H9 (cell line): ENCODE measurements around the gene CHKB. TPM values are rescaled to one million over a fixed set of nuclear protein-coding genes. Genes with fewer than 3 reads are reported as not detected.

Source experiments
- DNase-seq: peaks from one replicate; pipeline ENCODE4 v3.0.0-alpha.2; 2017
- H2AFZ ChIP-seq: one replicate; pipeline ENCODE4 v1.6.1; 2013; ENCODE audit warnings: mild to moderate bottlenecking, low read length, control low read depth, moderate library complexity
- H2AK5ac ChIP-seq: 2 replicates; pipeline ENCODE4 v1.6.1; 2013; ENCODE audit warnings: low read length, control low read depth, mixed read lengths; ENCODE audit not compliant: insufficient read length
- H2BK120ac ChIP-seq: one replicate; pipeline ENCODE4 v1.6.1; 2013; ENCODE audit warnings: low read depth, mild to moderate bottlenecking, low read length, control low read depth, inconsistent platforms; ENCODE audit not compliant: poor library complexity, severe bottlenecking
- H2BK12ac ChIP-seq: 2 replicates; pipeline ENCODE4 v1.6.1; 2013; ENCODE audit warnings: low read length, control low read depth, mixed read lengths, low read depth; ENCODE audit not compliant: insufficient read length
- H2BK15ac ChIP-seq: 2 replicates; pipeline ENCODE4 v1.6.1; 2013; ENCODE audit warnings: low read depth, low read length, control low read depth
- H2BK20ac ChIP-seq: one replicate; pipeline ENCODE4 v1.6.1; 2013; ENCODE audit warnings: low read depth, mild to moderate bottlenecking, low read length, control low read depth, inconsistent platforms; ENCODE audit not compliant: poor library complexity, severe bottlenecking
- H2BK5ac ChIP-seq: 2 replicates; pipeline ENCODE4 v1.6.1; 2013; ENCODE audit warnings: low read length, control low read depth, mixed read lengths; ENCODE audit not compliant: insufficient read length
- H3K14ac ChIP-seq: 2 replicates; pipeline ENCODE4 v1.6.1; 2013; ENCODE audit warnings: low read length, control low read depth; ENCODE audit not compliant: insufficient read depth
- H3K18ac ChIP-seq: 2 replicates; pipeline ENCODE4 v1.6.1; 2013; ENCODE audit warnings: low read depth, mild to moderate bottlenecking, mixed read lengths, low read length, control low read depth; ENCODE audit not compliant: insufficient read length
- H3K23ac ChIP-seq: 2 replicates; pipeline ENCODE4 v1.6.1; 2013; ENCODE audit warnings: low read length, control low read depth, mixed read lengths, low read depth; ENCODE audit not compliant: insufficient read length
- H3K23me2 ChIP-seq: 2 replicates; pipeline ENCODE4 v1.6.1; 2013; ENCODE audit warnings: low read depth, mild to moderate bottlenecking, mixed read lengths, low read length, control low read depth; ENCODE audit not compliant: insufficient read length, poor library complexity, severe bottlenecking
- H3K27ac ChIP-seq: 2 replicates; pipeline ENCODE4 v1.5.1; 2013; ENCODE audit warnings: low read length, control low read depth, mixed read lengths, low read depth; ENCODE audit not compliant: insufficient read length
- H3K27me3 ChIP-seq: 2 replicates; pipeline ENCODE4 v1.6.1; 2013; ENCODE audit warnings: low read length, control low read depth, inconsistent platforms; ENCODE audit not compliant: insufficient read depth
- H3K4ac ChIP-seq: 2 replicates; pipeline ENCODE4 v1.6.1; 2013; ENCODE audit warnings: low read depth, mild to moderate bottlenecking, control low read depth, inconsistent platforms, low read length, moderate library complexity
- H3K4me1 ChIP-seq: 2 replicates; pipeline ENCODE4 v1.6.1; 2013; ENCODE audit warnings: low read length, control low read depth, inconsistent platforms; ENCODE audit not compliant: insufficient read depth
- H3K4me2 ChIP-seq: 2 replicates; pipeline ENCODE4 v1.6.1; 2013; ENCODE audit warnings: low read length, control low read depth, mixed read lengths; ENCODE audit not compliant: insufficient read length, insufficient read depth
- H3K56ac ChIP-seq: 2 replicates; pipeline ENCODE4 v1.6.1; 2013; ENCODE audit warnings: low read depth, mild to moderate bottlenecking, mixed read lengths, low read length, control low read depth; ENCODE audit not compliant: insufficient read length
- H3K79me1 ChIP-seq: 2 replicates; pipeline ENCODE4 v1.6.1; 2013; ENCODE audit warnings: low read depth, mild to moderate bottlenecking, moderate library complexity, low read length, control low read depth, inconsistent platforms; ENCODE audit not compliant: insufficient read depth, poor library complexity, severe bottlenecking
- H3K79me2 ChIP-seq: 2 replicates; pipeline ENCODE4 v1.6.1; 2013; ENCODE audit warnings: low read length, control low read depth, inconsistent platforms; ENCODE audit not compliant: insufficient read depth
- H3K9ac ChIP-seq: 2 replicates; pipeline ENCODE4 v1.6.1; 2013; ENCODE audit warnings: low read length, control low read depth, mixed read lengths; ENCODE audit not compliant: insufficient read length; ENCODE audit errors: extremely low read depth
- H3K9me3 ChIP-seq: one replicate; pipeline ENCODE4 v1.6.1; 2013; ENCODE audit warnings: low read depth, low read length, inconsistent platforms; ENCODE audit not compliant: control insufficient read depth
- H3T11ph ChIP-seq: one replicate; pipeline ENCODE4 v1.6.1; 2013; ENCODE audit warnings: mild to moderate bottlenecking, low read length, control low read depth, inconsistent platforms
- H4K20me1 ChIP-seq: one replicate; pipeline ENCODE4 v1.6.1; 2013; ENCODE audit not compliant: control insufficient read depth, insufficient read length, insufficient read depth
- H4K5ac ChIP-seq: 2 replicates; pipeline ENCODE4 v1.6.1; 2013; ENCODE audit warnings: low read depth, mild to moderate bottlenecking, mixed read lengths, low read length, control low read depth; ENCODE audit not compliant: insufficient read length
- H4K8ac ChIP-seq: replicated peaks from 2 replicates; pipeline ENCODE4 v1.6.1; 2013; ENCODE audit warnings: low read length, control low read depth, mixed read lengths, low read depth; ENCODE audit not compliant: insufficient read length
- H4K91ac ChIP-seq: 2 replicates; pipeline ENCODE4 v1.6.1; 2013; ENCODE audit warnings: low read depth, mild to moderate bottlenecking, moderate library complexity, mixed read lengths, low read length, control low read depth; ENCODE audit not compliant: insufficient read length
- H3K27ac Mint-ChIP-seq, 3 experiments: 2 replicates in 2 of 3; 3 replicates in 1 of 3; pipeline ENCODE4 v1.8.0; 2020 to 2021; ENCODE audit warnings: mixed read lengths in 3 of 3, mild to moderate bottlenecking in 1 of 3, moderate library complexity in 1 of 3
- H3K27me3 Mint-ChIP-seq: 2 replicates; pipeline ENCODE4 v1.8.0; 2021; ENCODE audit warnings: low read depth, mild to moderate bottlenecking, moderate library complexity, mixed read lengths
- H3K36me3 Mint-ChIP-seq, 3 experiments: 2 replicates in 2 of 3; 3 replicates in 1 of 3; pipeline ENCODE4 v1.8.0; 2020 to 2021; ENCODE audit warnings: low read depth in 3 of 3, mixed read lengths in 3 of 3; ENCODE audit not compliant: insufficient read depth in 1 of 3
- H3K4me1 Mint-ChIP-seq, 2 experiments: 2 replicates each; pipeline ENCODE4 v1.8.0; 2020; ENCODE audit warnings: mixed read lengths in 2 of 2
- H3K4me3 Mint-ChIP-seq, 2 experiments: 2 replicates in 1 of 2; 3 replicates in 1 of 2; pipeline ENCODE4 v1.8.0; 2020 to 2021; ENCODE audit warnings: mild to moderate bottlenecking in 2 of 2, mixed read lengths in 2 of 2, moderate library complexity in 1 of 2
- H3K9me3 Mint-ChIP-seq, 2 experiments: 2 replicates in 1 of 2; 3 replicates in 1 of 2; pipeline ENCODE4 v1.8.0; 2020; ENCODE audit warnings: mild to moderate bottlenecking in 2 of 2, mixed read lengths in 2 of 2, moderate library complexity in 1 of 2
- CTCF ChIP-seq: fragments of 200-600 bp; sonication (generic); conservative IDR thresholded peaks from 3 replicates; pipeline ENCODE4 v1.8.0; 2021; ENCODE audit warnings: antibody characterized with exemption, mild to moderate bottlenecking
- WGBS: extraction: QIAGEN DNeasy Blood & Tissue Kit; methylation state at CpG from one replicate; pipeline ENCODE4 v1.1.7; 2013; ENCODE audit warnings: missing lambda C conversion rate, low lambda C conversion rate, mixed read lengths; ENCODE audit not compliant: insufficient read length; ENCODE audit errors: extremely low coverage; 5-methylcytosine and 5-hydroxymethylcytosine counted together
- total RNA-seq: library from RNA; stranded (reverse); gene quantifications from 2 replicates; pipeline ENCODE4 v1.2.1, GENCODE V29; 2021

The CHKB gene
- total RNA-seq, 1 experiment from 2014 or later = 64.9 TPM

GRCh38 chr22:50610581-50610980, 27.9 kb upstream of the CHKB start:
- no peak overlapping the region for H3K56ac ChIP-seq
- H2BK5ac ChIP-seq = no peak overlapping the region
- H3K9me3 Mint-ChIP-seq = peaks cover 0 to 3% of the 10 kb centered on the region in 2 experiments; a peak in 1 of 5 replicates
- no peak for TF ChIP-seq CTCF
- no peak overlapping the region for H3K23ac ChIP-seq
- H3K23me2 ChIP-seq = peaks cover 5% of the 10 kb centered on the region
- H3K4me1 Mint-ChIP-seq = peaks cover 10 to 16% of the 10 kb centered on the region in 2 experiments
- H2BK120ac ChIP-seq = no peak overlapping the region
- H3K27me3 Mint-ChIP-seq = peaks cover 43% of the 10 kb centered on the region
- H4K91ac ChIP-seq = no peak overlapping the region
- no peak for DNase-seq
- H3K36me3 Mint-ChIP-seq = no peaks in the 10 kb centered on the region; a peak in 2 of 7 replicates
- H3K27ac ChIP-seq = no peak overlapping the region
- H3K9me3 ChIP-seq = no peaks in the 10 kb centered on the region
- H4K8ac ChIP-seq = no peak overlapping the region
- no peak overlapping the region for H2AFZ ChIP-seq
- no peaks in the 10 kb centered on the region for H3K79me1 ChIP-seq
- H3K18ac ChIP-seq = no peak overlapping the region
- H3T11ph ChIP-seq = no peak overlapping the region
- H2BK12ac ChIP-seq = no peak overlapping the region
- H3K4me2 ChIP-seq = no peak overlapping the region
- H2BK15ac ChIP-seq = no peak overlapping the region
- no peak overlapping the region for H3K27ac Mint-ChIP-seq
- no peak overlapping the region for H3K4ac ChIP-seq
- no peak overlapping the region for H4K5ac ChIP-seq
- peaks cover 3% of the 10 kb centered on the region; the same call in 1 of the 2 replicates for H3K4me1 ChIP-seq
- H3K79me2 ChIP-seq = no peaks in the 10 kb centered on the region
- H3K14ac ChIP-seq = no peak overlapping the region; the same call in 1 of the 2 replicates
- no CpG with 5 or more reads among the region's 17 CpGs for WGBS
- H4K20me1 ChIP-seq = no peaks in the 10 kb centered on the region
- no peak overlapping the region for H2BK20ac ChIP-seq
- no peak overlapping the region for H3K9ac ChIP-seq
- H3K27me3 ChIP-seq = no peaks in the 10 kb centered on the region
- H3K4me3 Mint-ChIP-seq = no peak overlapping the region
- no peak overlapping the region for H2AK5ac ChIP-seq
